ENCODE measurements around the gene SLC7A14. TPM values are rescaled to one million over a fixed set of nuclear protein-coding genes. Genes with fewer than 3 reads are reported as not detected.

The SLC7A14 gene
- total RNA-seq, 1 experiment from 2014 or later, result not detected

- peaks cover 34% of the 10 kb centered on the region for H3K79me2 ChIP-seq (ENCODE audit: low read length)
- peak within 1 kb of the TSS; percentile 96 for H3K4me2 ChIP-seq (ENCODE audit: low read length)
- peak within 1 kb of the TSS; percentile 99 for H2AFZ ChIP-seq (ENCODE audit: low read length)
- DNase-seq (peak; percentile 66), ATAC-seq (peak; percentile 82)
- no peaks in the 10 kb centered on the region for H4K20me1 ChIP-seq (ENCODE audit: low read length)
- no peak for TF ChIP-seq EZH2 (IDR thresholded peaks at IDR 0.05; ENCODE audit: low read length, unreplicated experiment)
- TF ChIP-seq EZH2phosphoT487 (IDR thresholded peaks at IDR 0.05; ENCODE audit: borderline replicate concordance, low read length), result no peak
- no peak for TF ChIP-seq CTCF (conservative IDR thresholded peaks at IDR 0.05; ENCODE audit: low read depth, low read length)
- H3K4me1 ChIP-seq (ENCODE audit: insufficient read depth, low read length), result peaks cover 15% of the 10 kb centered on the region
- H3K9me3 ChIP-seq (ENCODE audit: low read length), result no peaks in the 10 kb centered on the region
- H3K9ac ChIP-seq (ENCODE audit: low read length), result peak within 1 kb of the TSS; percentile 36
- BruUV-seq (replicated peaks), result no TSS peak
- ChIA-PET CTCF (interaction anchor here (1.8 kb wide), 1 partner anchor 393 kb away, joined by 7 read pairs; no protein-coding TSS in a partner anchor), POLR2A (ENCODE audit: unreplicated experiment) (no interaction called here)
- H3K27ac ChIP-seq (ENCODE audit: low read length), result no peak within 1 kb of the TSS
- H3F3A ChIP-seq (ENCODE audit: low read length, unreplicated experiment), result no peaks in the 10 kb centered on the region
- no peaks in the 10 kb centered on the region for H3K36me3 ChIP-seq (ENCODE audit: low read depth, low read length)
- H3K4me3 ChIP-seq (ENCODE audit: low read length), result peak within 1 kb of the TSS; percentile 81
- intact Hi-C loops (cut with micrococcal nuclease), result loop anchor here (10.0 kb wide), 2 partner anchors 186 to 276 kb away; no protein-coding TSS in a partner anchor
- no peaks in the 10 kb centered on the region for H3K27me3 ChIP-seq (ENCODE audit: low read length)
- no peaks in the 10 kb centered on the region for H3K9me2 ChIP-seq (replicated peaks; ENCODE audit: low read length)
Measured at GRCh38 chr3:170418422-170419398, 167.2 kb downstream of the SLC7A14 start, which contains the start of gene CLDN11. CLDN11 (plus strand) TSS chr3:170418868; CDS start chr3:170419067, 199 bp downstream.

GRCh38 chr3:170417090-170417489, 168.8 kb downstream of the SLC7A14 start:
- H3F3A ChIP-seq (ENCODE audit: low read length, unreplicated experiment), result no peaks in the 10 kb centered on the region
- H3K27ac ChIP-seq (ENCODE audit: low read length), result no peak overlapping the region
- H3K4me2 ChIP-seq (ENCODE audit: low read length), result no peak overlapping the region
- no peaks in the 10 kb centered on the region for H3K27me3 ChIP-seq (ENCODE audit: low read length)
- no peak overlapping the region for H3K4me3 ChIP-seq (ENCODE audit: low read length)
- DNase-seq (no peak), ATAC-seq (no peak)
- H3K9ac ChIP-seq (ENCODE audit: low read length), result no peak overlapping the region
- H3K9me2 ChIP-seq (replicated peaks; ENCODE audit: low read length), result no peaks in the 10 kb centered on the region
- H3K36me3 ChIP-seq (ENCODE audit: low read depth, low read length), result no peaks in the 10 kb centered on the region
- H4K20me1 ChIP-seq (ENCODE audit: low read length), result no peaks in the 10 kb centered on the region
- TF ChIP-seq EZH2phosphoT487 (IDR thresholded peaks at IDR 0.05; ENCODE audit: borderline replicate concordance, low read length) (no peak), EZH2 (IDR thresholded peaks at IDR 0.05; ENCODE audit: low read length, unreplicated experiment) (no peak), CTCF (conservative IDR thresholded peaks at IDR 0.05; ENCODE audit: low read depth, low read length) (no peak)
- CTCF ChIA-PET, result interaction anchor here (1.8 kb wide), 1 partner anchor 395 kb away, joined by 7 read pairs; no protein-coding TSS in a partner anchor
- no peak overlapping the region for H2AFZ ChIP-seq (ENCODE audit: low read length)
- no peaks in the 10 kb centered on the region for H3K9me3 ChIP-seq (ENCODE audit: low read length)
- intact Hi-C loops (cut with micrococcal nuclease), result loop anchor here (10.0 kb wide), 2 partner anchors 188 to 278 kb away; no protein-coding TSS in a partner anchor
- POLR2A ChIA-PET (ENCODE audit: unreplicated experiment), result no interaction called here
- peaks cover 15% of the 10 kb centered on the region for H3K4me1 ChIP-seq (ENCODE audit: insufficient read depth, low read length)
- peaks cover 33% of the 10 kb centered on the region for H3K79me2 ChIP-seq (ENCODE audit: low read length)
- BruUV-seq (replicated peaks), result no TSS peak

Measured in PC-3 (cell line).